Vagina (tissue), 2 donors: ENCODE measurements around the gene CRYGS. TPM values are rescaled to one million over a fixed set of nuclear protein-coding genes. Genes with fewer than 3 reads are reported as not detected.

Experiments
- DNase-seq, 2 donors: peaks; one replicate each; pipeline ENCODE4 v3.0.0-alpha.2; 2017; ENCODE audit errors: extremely low spot score in 2 of 2
- H3K27ac ChIP-seq: fragments of 200-600 bp; sonication (generic); one replicate; pipeline ENCODE4 v1.5.1; 2019
- H3K27me3 ChIP-seq: fragments of 200-600 bp; sonication (generic); one replicate; pipeline ENCODE4 v1.5.1; 2019
- H3K36me3 ChIP-seq, 2 donors: fragments of 200-600 bp; sonication (generic); one replicate each; pipeline ENCODE4 v1.5.1; 2017 to 2019
- H3K4me1 ChIP-seq: fragments of 200-600 bp; sonication (generic); one replicate; pipeline ENCODE4 v1.5.1; 2019
- H3K4me3 ChIP-seq, 2 donors: fragments of 200-600 bp; sonication (generic); 1 replicate in 1 of 2; 2 replicates in 1 of 2; pipeline ENCODE4 v1.5.1; 2016 to 2019
- H3K9me3 ChIP-seq: fragments of 200-600 bp; sonication (generic); one replicate; pipeline ENCODE4 v1.5.1; 2019
- CTCF ChIP-seq, 3 experiments: fragments of 450-650 bp in 2 of 3; fragments of 200-600 bp in 1 of 3; sonication (generic) in 1 of 3; IDR thresholded peaks; one replicate each; pipeline ENCODE4 v1.5.1; 2017 to 2019; ENCODE audit warnings: antibody characterized with exemption in 3 of 3, mild to moderate bottlenecking in 2 of 3, moderate library complexity in 2 of 3
- POLR2A ChIP-seq, 2 donors: fragments of 450-650 bp; IDR thresholded peaks; one replicate each; pipeline ENCODE4 v1.6.1; 2017; ENCODE audit warnings: antibody characterized with exemption in 2 of 2, mild to moderate bottlenecking in 2 of 2, moderate library complexity in 2 of 2
- POLR2AphosphoS5 ChIP-seq, 2 donors: sonication (generic); formaldehyde crosslinking; IDR thresholded peaks; one replicate each; pipeline ENCODE4 v1.9.0; 2017; ENCODE audit warnings: antibody characterized with exemption in 2 of 2, mild to moderate bottlenecking in 2 of 2, low read depth in 1 of 2; ENCODE audit not compliant: insufficient read depth in 1 of 2
- intact Hi-C: fragments of 100-400 bp; cut with DNase I; formaldehyde crosslinking; loops from one replicate; pipeline ENCODE4 v1.15.1; 2023
- total RNA-seq: library from RNA; depleted of rRNA; stranded (reverse); fragments of >200 nt; gene quantifications from one replicate; pipeline ENCODE4 v1.2.3, GENCODE V29; 2016

Gene CRYGS
- total RNA-seq, 1 donor from 2014 or later, result not detected

DNA sequence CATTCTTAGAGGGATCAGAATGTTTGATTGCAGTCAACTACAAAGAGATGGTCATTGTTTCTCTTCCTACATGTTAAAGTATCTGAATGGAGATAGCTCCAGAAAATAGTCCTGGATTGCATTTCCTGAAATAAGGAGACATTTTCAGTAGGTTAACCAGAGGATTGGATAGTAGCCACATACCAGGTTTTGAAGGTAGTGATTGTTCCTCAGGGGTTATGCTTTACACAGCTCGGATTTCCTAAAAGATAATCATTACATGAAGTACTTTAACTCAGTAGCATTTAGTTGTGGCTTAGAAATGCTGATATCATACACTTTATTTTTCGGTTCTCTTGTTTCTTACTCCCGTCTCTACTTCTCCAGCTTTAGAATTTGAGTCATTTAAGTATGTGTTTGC is 36.6 kb upstream of the CRYGS start:
- Histone ChIP-seq H3K27ac (no peak overlapping the region), H3K36me3 (peaks cover 0 to 95% of the 10 kb centered on the region in 2 donors), H3K27me3 (no peaks in the 10 kb centered on the region), H3K9me3 (no peaks in the 10 kb centered on the region), H3K4me1 (no peaks in the 10 kb centered on the region), H3K4me3 (no peak overlapping the region)
- intact Hi-C loops, result no loop called here
- TF ChIP-seq POLR2AphosphoS5 (IDR thresholded peaks at IDR 0.05; ENCODE audit: insufficient read depth in 1 of 2, low read depth in 1 of 2) (no peak), CTCF (IDR thresholded peaks at IDR 0.05) (no peak), POLR2A (IDR thresholded peaks at IDR 0.05) (no peak)
- no peak for DNase-seq

DNA sequence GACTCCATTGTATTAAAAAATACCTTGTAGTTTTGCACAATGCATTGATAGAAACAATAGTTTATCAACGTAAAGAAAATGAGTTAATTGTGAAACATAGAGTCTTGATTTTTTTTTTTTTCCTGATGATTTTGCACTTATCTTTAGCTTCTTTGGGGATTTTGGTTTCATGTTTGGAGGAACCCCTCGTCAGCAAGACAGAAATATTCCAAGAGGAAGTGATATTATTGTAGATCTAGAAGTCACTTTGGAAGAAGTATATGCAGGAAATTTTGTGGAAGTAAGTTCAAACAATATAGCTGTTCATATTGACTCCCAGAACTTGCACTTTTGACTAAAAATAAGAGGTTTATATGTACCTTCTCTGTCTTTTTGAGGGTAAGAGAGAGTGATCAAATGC is 33.3 kb upstream of the CRYGS start:
- H3K4me3 ChIP-seq, result no peak overlapping the region
- H3K4me1 ChIP-seq, result no peaks in the 10 kb centered on the region
- H3K9me3 ChIP-seq, result no peaks in the 10 kb centered on the region
- peaks cover 0 to 91% of the 10 kb centered on the region in 2 donors for H3K36me3 ChIP-seq
- TF ChIP-seq POLR2AphosphoS5 (IDR thresholded peaks at IDR 0.05; ENCODE audit: insufficient read depth in 1 of 2, low read depth in 1 of 2) (no peak), CTCF (IDR thresholded peaks at IDR 0.05) (no peak), POLR2A (IDR thresholded peaks at IDR 0.05) (no peak)
- no peak overlapping the region for H3K27ac ChIP-seq
- intact Hi-C loops, result no loop called here
- H3K27me3 ChIP-seq, result no peaks in the 10 kb centered on the region
- DNase-seq, result no peak

- Histone ChIP-seq H3K27ac (no peak overlapping the region), H3K27me3 (no peaks in the 10 kb centered on the region), H3K36me3 (peaks cover 0 to 42% of the 10 kb centered on the region in 2 donors), H3K4me3 (peak overlapping the region; percentile 82 to 83), H3K4me1 (peaks cover 31% of the 10 kb centered on the region), H3K9me3 (no peaks in the 10 kb centered on the region)
- no peak for TF ChIP-seq POLR2A (IDR thresholded peaks at IDR 0.05)
- TF ChIP-seq POLR2AphosphoS5 (IDR thresholded peaks at IDR 0.05; ENCODE audit: insufficient read depth in 1 of 2, low read depth in 1 of 2), result no peak
- no peak for TF ChIP-seq CTCF (IDR thresholded peaks at IDR 0.05)
- intact Hi-C loops, result no loop called here
- DNase-seq, result no peak
Measured at GRCh38 chr3:186571644-186572013, 27.4 kb upstream of the CRYGS start.

- intact Hi-C loops, result no loop called here
- peak in 1 of 2 donors; percentile 89 for DNase-seq
Measured at GRCh38 chr3:186570941-186571643, 26.9 kb upstream of the CRYGS start.

More at GRCh38 chr3:186570941-186571643, 26.9 kb upstream of the CRYGS start:
- Histone ChIP-seq H3K36me3 (peaks cover 0 to 37% of the 10 kb centered on the region in 2 donors), H3K27ac (peak overlapping the region; percentile 81), H3K4me1 (peaks cover 36% of the 10 kb centered on the region), H3K9me3 (no peaks in the 10 kb centered on the region), H3K4me3 (peak overlapping the region; percentile 82 to 83), H3K27me3 (no peaks in the 10 kb centered on the region)
- TF ChIP-seq POLR2A (IDR thresholded peaks at IDR 0.05) (no peak), CTCF (IDR thresholded peaks at IDR 0.05) (no peak), POLR2AphosphoS5 (IDR thresholded peaks at IDR 0.05; ENCODE audit: insufficient read depth in 1 of 2, low read depth in 1 of 2) (no peak)
